ENCODE measurements around the gene PCNP. TPM values are rescaled to one million over a fixed set of nuclear protein-coding genes. Genes with fewer than 3 reads are reported as not detected.

PCNP gene
- polyA plus RNA-seq, 1 donor (not counting 4 experiments of a cell fraction or from before 2014, with no cell fraction given): 97.8 TPM

DNA sequence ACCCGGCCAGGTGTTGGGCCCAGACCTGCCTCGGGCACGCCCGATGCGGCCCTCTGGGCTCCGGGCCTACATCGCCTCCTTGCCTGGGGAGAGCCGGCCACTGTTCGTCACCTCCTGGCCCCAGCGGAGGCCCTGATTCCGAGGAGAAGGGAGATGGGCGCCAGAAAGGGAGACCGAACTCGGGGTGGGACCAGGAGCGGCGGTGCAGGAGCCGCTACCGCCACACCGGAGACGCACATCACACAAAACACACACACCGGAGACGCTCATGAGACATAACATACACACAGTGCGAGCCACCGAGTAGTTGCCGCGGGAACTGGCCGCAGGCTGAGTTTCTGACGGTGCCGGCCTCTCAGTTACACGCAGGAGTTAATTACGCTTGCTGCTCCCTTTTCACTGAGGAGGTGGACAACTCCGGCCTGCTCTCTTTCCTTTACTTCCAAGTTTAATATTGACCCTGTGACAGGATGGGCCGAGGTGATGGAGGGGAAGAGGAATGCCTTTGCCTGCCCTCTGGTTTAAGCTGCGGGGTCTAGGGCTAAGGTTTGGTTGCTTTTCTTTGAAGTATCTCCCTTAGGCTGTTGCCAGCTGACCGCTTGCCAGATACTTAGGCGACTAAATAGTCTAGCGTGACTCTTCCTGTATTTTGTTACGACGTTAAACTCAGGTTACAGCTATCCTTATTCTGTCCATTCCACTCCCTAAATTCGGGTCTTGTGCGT is 570 bp downstream of the PCNP start:
- Histone ChIP-seq H3K27ac (ENCODE audit: control insufficient read depth, insufficient read depth, low read length) (peak overlapping the region; percentile 98), H3K9me3 (ENCODE audit: control insufficient read depth, low read depth, low read length) (no peaks in the 10 kb centered on the region), H3K4me3 (ENCODE audit: control insufficient read depth in 2 of 3, extremely low read depth in 1 of 3, insufficient read depth in 2 of 3, low read depth in 1 of 3, low read length in 3 of 3) (peak overlapping the region; percentile 79 to 98 (median 97)), H3K9ac (ENCODE audit: control insufficient read depth, extremely low read depth, insufficient read depth, low read length) (peak overlapping the region; percentile 98), H3K36me3 (ENCODE audit: control insufficient read depth in 2 of 2, extremely low read depth in 1 of 2, insufficient read depth in 2 of 2, low read length in 2 of 2) (peaks cover 0 to 1% of the 10 kb centered on the region in 2 experiments), H3K4me2 (ENCODE audit: control insufficient read depth, extremely low read depth, insufficient read depth, low read depth, low read length) (peak overlapping the region; percentile 95), H3K27me3 (ENCODE audit: control insufficient read depth, extremely low read depth, insufficient read depth, low read length) (no peaks in the 10 kb centered on the region), H3K4me1 (ENCODE audit: control insufficient read depth, extremely low read depth, insufficient read depth, low read length) (peaks cover 13% of the 10 kb centered on the region), H2AFZ (ENCODE audit: control insufficient read depth, low read length) (peak overlapping the region; percentile 87), H4K20me1 (ENCODE audit: control insufficient read depth, extremely low read depth, insufficient read depth, low read length) (no peaks in the 10 kb centered on the region), H3K9me1 (ENCODE audit: control insufficient read depth, extremely low read depth, insufficient read depth, low read length) (no peaks in the 10 kb centered on the region), H3K79me2 (ENCODE audit: control insufficient read depth, insufficient read depth, low read length) (peaks cover 51% of the 10 kb centered on the region)
- no peak for TF ChIP-seq EZH2 (IDR thresholded peaks at IDR 0.05; ENCODE audit: low read length)
- TF ChIP-seq, protein P1, sequence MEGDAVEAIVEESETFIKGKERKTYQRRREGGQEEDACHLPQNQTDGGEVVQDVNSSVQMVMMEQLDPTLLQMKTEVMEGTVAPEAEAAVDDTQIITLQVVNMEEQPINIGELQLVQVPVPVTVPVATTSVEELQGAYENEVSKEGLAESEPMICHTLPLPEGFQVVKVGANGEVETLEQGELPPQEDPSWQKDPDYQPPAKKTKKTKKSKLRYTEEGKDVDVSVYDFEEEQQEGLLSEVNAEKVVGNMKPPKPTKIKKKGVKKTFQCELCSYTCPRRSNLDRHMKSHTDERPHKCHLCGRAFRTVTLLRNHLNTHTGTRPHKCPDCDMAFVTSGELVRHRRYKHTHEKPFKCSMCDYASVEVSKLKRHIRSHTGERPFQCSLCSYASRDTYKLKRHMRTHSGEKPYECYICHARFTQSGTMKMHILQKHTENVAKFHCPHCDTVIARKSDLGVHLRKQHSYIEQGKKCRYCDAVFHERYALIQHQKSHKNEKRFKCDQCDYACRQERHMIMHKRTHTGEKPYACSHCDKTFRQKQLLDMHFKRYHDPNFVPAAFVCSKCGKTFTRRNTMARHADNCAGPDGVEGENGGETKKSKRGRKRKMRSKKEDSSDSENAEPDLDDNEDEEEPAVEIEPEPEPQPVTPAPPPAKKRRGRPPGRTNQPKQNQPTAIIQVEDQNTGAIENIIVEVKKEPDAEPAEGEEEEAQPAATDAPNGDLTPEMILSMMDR (optimal IDR thresholded peaks at IDR 0.05 in 1 of 3, IDR thresholded peaks at IDR 0.05 in 1 of 3, conservative IDR thresholded peaks at IDR 0.05 in 1 of 3; ENCODE audit: extremely low read depth in 1 of 3, insufficient read depth in 2 of 3, low read length in 3 of 3): no peak
- dilution Hi-C loops (cut with MboI; ENCODE audit: extremely low pct_ligation_motif_present, low sequenced_read_pairs): no loop called here
- FAIRE-seq (no peak), DNase-seq (ENCODE audit: low read depth, low spot score) (no peak)

DNA sequence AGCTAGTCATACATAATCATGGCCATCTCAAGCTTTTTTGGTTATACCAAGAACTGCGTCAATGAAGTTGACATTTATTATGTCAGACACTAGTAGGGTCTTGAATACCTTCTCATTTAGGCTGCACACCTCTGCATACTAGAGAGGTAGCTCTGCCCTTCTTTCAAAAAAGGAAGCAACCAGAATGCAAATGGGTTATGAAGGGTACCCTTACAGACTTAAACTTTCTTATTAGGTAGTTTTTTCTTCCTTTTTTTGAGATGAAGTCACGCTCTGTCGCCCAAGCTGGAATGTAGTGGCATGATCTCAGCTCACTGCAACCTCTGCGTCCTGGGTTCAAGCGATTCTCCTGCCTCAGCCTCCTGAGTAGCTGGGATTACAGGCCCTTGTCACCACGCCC is 3.3 kb downstream of the PCNP start:
- dilution Hi-C loops (cut with MboI; ENCODE audit: extremely low pct_ligation_motif_present, low sequenced_read_pairs): no loop called here
- Histone ChIP-seq H2AFZ (ENCODE audit: control insufficient read depth, low read length) (no peak overlapping the region), H3K4me1 (ENCODE audit: control insufficient read depth, extremely low read depth, insufficient read depth, low read length) (peaks cover 13% of the 10 kb centered on the region), H3K27me3 (ENCODE audit: control insufficient read depth, extremely low read depth, insufficient read depth, low read length) (no peaks in the 10 kb centered on the region), H3K9ac (ENCODE audit: control insufficient read depth, extremely low read depth, insufficient read depth, low read length) (no peak overlapping the region), H3K27ac (ENCODE audit: control insufficient read depth, insufficient read depth, low read length) (no peak overlapping the region), H3K9me3 (ENCODE audit: control insufficient read depth, low read depth, low read length) (no peaks in the 10 kb centered on the region), H4K20me1 (ENCODE audit: control insufficient read depth, extremely low read depth, insufficient read depth, low read length) (no peaks in the 10 kb centered on the region), H3K4me2 (ENCODE audit: control insufficient read depth, extremely low read depth, insufficient read depth, low read depth, low read length) (no peak overlapping the region), H3K4me3 (ENCODE audit: control insufficient read depth in 2 of 3, extremely low read depth in 1 of 3, insufficient read depth in 2 of 3, low read depth in 1 of 3, low read length in 3 of 3) (no peak overlapping the region), H3K79me2 (ENCODE audit: control insufficient read depth, insufficient read depth, low read length) (peaks cover 74% of the 10 kb centered on the region), H3K9me1 (ENCODE audit: control insufficient read depth, extremely low read depth, insufficient read depth, low read length) (no peaks in the 10 kb centered on the region), H3K36me3 (ENCODE audit: control insufficient read depth in 2 of 2, extremely low read depth in 1 of 2, insufficient read depth in 2 of 2, low read length in 2 of 2) (peaks cover 0 to 7% of the 10 kb centered on the region in 2 experiments)
- FAIRE-seq (no peak), DNase-seq (ENCODE audit: low read depth, low spot score) (no peak)
- no peak for TF ChIP-seq EZH2 (IDR thresholded peaks at IDR 0.05; ENCODE audit: low read length)
- TF ChIP-seq, protein P1 (optimal IDR thresholded peaks at IDR 0.05 in 1 of 3, IDR thresholded peaks at IDR 0.05 in 1 of 3, conservative IDR thresholded peaks at IDR 0.05 in 1 of 3; ENCODE audit: extremely low read depth in 1 of 3, insufficient read depth in 2 of 3, low read length in 3 of 3): no peak

All from keratinocyte (primary cell).